HepG2 (cell line): ENCODE measurements around the gene ARHGAP21.

Experiments
- CBX5 ChIP-seq: sonication (generic); formaldehyde crosslinking; IDR thresholded peaks from 2 replicates; pipeline ENCODE4 v1.4.0; 2020; ENCODE audit warnings: missing genetic modification reagents, borderline replicate concordance
- CCAR2 ChIP-seq: fragments of 200-400 bp; formaldehyde crosslinking; optimal IDR thresholded peaks from 2 replicates; pipeline ENCODE3; 2018; ENCODE audit warnings: low read depth, mild to moderate bottlenecking, low read length, moderate library complexity
- PRPF4 ChIP-seq: fragments of 200-400 bp; formaldehyde crosslinking; IDR thresholded peaks from 2 replicates; pipeline ENCODE4 v1.6.1; 2016; ENCODE audit warnings: low read length, low read depth; ENCODE audit not compliant: poor library complexity, severe bottlenecking
- TF ChIP-seq, protein P1 (sequence below): sonication (generic); formaldehyde crosslinking; IDR thresholded peaks from 2 replicates; pipeline ENCODE4 v1.5.0; 2020; ENCODE audit warnings: mild to moderate bottlenecking, missing genetic modification reagents, moderate library complexity

DNA sequence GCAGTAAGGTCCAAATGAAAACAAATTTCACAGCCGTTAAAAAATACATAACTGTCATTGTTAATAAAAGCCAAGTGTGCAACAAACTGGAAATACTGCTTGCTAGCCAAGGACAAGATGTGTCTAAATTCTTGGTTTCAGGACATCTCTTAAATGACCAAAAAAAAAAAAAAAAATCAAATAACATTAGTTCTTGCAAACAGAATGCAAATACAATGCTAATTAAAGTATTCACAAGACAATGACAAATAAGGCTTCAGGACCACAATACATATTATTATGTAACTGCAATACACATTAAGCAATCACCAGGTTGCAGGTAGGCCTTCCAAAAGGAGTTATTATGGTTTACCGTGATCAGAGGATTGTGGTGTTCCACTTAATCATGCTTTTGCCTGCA is 3.6 kb downstream of the ARHGAP21 start:
- TF ChIP-seq PRPF4 (no peak), CCAR2 (no peak), CBX5 (CRISPR knock-in tag) (no peak)
- TF ChIP-seq, protein P1, sequence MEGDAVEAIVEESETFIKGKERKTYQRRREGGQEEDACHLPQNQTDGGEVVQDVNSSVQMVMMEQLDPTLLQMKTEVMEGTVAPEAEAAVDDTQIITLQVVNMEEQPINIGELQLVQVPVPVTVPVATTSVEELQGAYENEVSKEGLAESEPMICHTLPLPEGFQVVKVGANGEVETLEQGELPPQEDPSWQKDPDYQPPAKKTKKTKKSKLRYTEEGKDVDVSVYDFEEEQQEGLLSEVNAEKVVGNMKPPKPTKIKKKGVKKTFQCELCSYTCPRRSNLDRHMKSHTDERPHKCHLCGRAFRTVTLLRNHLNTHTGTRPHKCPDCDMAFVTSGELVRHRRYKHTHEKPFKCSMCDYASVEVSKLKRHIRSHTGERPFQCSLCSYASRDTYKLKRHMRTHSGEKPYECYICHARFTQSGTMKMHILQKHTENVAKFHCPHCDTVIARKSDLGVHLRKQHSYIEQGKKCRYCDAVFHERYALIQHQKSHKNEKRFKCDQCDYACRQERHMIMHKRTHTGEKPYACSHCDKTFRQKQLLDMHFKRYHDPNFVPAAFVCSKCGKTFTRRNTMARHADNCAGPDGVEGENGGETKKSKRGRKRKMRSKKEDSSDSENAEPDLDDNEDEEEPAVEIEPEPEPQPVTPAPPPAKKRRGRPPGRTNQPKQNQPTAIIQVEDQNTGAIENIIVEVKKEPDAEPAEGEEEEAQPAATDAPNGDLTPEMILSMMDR (CRISPR knock-in tag), result no peak
